Transverse colon (tissue), 3 donors: Measurements from ENCODE around the gene PCCA.

Experiments used
- POLR2A ChIP-seq: fragments of 450-650 bp; IDR thresholded peaks from one replicate; pipeline ENCODE4 v1.6.1; 2016; ENCODE audit warnings: antibody characterized with exemption, mild to moderate bottlenecking, moderate library complexity
- TF ChIP-seq, protein P1 (sequence below), 5 experiments: fragments of 200-600 bp in 3 of 5; fragments of 450-650 bp in 2 of 5; sonication (generic) in 3 of 5; IDR thresholded peaks; 1 replicate in 2 of 5; 2 replicates in 3 of 5; pipeline ENCODE4 v1.5.1; 2016 to 2017; ENCODE audit warnings: antibody characterized with exemption in 5 of 5, inconsistent platforms in 3 of 5, mild to moderate bottlenecking in 2 of 5, moderate library complexity in 1 of 5

DNA sequence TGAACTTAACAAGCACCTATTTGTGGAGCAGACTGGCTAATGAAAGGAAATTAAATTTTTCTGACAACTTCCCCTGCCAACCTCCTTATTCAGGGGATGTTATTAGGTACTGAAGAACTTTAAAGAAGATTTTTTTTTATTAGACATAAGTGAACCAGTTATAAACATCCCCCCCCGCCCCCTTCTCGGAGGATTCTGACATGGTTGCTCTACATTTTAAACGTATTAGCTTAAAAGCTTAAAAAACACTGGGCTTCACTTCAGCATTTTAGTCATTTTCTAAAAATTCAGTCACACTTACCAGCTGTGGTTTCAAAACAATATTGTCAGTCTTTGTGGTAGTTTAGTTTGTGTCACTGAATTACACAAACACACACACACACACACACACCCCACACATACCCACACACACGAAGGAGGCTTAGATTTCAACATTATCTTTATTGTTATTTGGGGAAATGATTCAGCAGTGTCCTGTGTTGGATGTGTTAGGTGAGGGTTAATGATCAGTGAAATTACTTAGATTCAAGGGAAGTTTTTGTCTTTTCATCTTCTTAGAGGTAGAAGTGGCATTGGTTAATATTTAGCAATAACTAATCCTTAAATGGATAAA lies 145.7 kb downstream of the PCCA start:
- no peak for TF ChIP-seq POLR2A
- TF ChIP-seq, protein P1, sequence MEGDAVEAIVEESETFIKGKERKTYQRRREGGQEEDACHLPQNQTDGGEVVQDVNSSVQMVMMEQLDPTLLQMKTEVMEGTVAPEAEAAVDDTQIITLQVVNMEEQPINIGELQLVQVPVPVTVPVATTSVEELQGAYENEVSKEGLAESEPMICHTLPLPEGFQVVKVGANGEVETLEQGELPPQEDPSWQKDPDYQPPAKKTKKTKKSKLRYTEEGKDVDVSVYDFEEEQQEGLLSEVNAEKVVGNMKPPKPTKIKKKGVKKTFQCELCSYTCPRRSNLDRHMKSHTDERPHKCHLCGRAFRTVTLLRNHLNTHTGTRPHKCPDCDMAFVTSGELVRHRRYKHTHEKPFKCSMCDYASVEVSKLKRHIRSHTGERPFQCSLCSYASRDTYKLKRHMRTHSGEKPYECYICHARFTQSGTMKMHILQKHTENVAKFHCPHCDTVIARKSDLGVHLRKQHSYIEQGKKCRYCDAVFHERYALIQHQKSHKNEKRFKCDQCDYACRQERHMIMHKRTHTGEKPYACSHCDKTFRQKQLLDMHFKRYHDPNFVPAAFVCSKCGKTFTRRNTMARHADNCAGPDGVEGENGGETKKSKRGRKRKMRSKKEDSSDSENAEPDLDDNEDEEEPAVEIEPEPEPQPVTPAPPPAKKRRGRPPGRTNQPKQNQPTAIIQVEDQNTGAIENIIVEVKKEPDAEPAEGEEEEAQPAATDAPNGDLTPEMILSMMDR (IDR thresholded peaks at IDR 0.05) = no peak
